HL-60/S4 treated with retinoic acid at 250 ng/mL for 4 days and 3 days (cell line): Measurements from ENCODE around the gene SLC28A1.

Experiments used
- in situ Hi-C: fragments of 300-500 bp; cut with MboI; formaldehyde crosslinking; loops from 2 replicates; pipeline ENCODE4 v1.7.0; 2022; ENCODE audit warnings: low sequenced_read_pairs

SLC28A1 gene

DNA sequence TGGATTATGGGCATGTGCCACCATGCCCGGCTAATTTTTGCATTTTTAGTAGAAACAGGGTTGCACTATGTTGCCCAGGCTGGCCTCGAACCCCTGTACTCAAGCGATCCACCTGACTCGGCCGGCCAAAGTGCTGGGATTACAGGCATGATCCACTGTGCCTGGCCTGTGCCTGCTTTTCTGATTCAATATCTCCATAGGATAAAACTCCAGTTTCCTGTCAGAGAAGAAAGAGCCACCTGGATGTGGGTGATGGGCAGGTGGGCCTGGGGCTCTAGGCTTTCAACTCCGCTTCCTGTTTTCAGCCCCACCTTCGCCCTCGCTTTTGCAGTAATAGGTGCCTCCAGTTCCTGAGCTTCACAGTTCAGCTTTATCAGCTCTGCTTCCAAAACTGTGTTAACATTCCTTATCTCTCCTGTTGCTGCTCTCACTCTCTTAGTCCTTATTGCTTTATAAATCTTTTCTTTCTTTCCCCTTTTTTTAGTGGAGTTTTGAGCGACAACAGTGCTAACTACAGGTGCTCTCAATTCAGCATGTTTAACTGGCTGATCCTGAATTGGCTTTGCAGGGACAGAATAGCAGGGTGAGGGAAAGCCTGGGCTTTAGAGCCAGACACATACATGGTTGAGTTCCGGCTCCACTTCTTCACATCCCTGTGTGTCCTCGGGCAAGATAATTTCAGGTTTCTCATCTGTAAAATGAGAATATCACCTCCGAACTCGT lies 76.1 kb downstream of the SLC28A1 start:
- in situ Hi-C loops = no loop called here

DNA sequence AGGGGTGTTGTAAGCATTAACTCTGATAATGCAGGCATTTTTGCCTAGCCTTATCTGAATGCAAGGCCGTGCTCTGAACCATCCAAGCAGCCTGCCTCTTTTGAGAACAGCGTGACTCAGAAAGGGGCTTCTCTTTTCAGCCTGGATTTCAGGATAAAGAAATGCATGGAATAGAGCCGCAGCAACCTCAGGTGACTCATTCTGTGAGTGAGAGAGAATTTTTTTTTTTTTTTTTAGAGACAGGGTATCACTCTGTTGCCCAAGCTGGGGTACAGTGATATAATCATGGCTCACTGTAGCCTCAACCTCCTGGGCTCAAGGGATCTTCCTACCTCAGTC lies 76.6 kb downstream of the SLC28A1 start:
- in situ Hi-C loops = no loop called here

- in situ Hi-C loops = no loop called here
These were observed 77.2 kb downstream of the SLC28A1 start for GRCh38 chr15:84961707-84962106.

DNA sequence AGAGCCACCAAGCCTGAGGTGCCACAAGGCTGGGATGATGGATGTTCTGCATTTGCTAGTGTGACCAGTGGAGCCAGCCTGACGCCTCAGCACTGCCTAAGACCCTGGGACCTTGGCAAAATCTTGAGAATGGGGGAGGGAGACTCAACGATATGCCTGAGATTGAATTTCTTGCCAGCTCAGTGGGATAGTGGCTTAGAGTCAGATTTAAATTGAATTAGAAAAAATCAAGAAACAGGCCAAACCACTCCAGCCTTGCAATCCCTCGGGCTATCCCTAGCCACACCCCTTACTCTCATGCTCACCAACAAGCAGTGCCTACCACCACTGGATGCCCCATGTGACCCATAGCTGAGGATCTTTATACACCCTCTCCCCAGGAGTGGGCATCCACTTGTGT lies 78.5 kb downstream of the SLC28A1 start:
- in situ Hi-C loops = no loop called here

DNA sequence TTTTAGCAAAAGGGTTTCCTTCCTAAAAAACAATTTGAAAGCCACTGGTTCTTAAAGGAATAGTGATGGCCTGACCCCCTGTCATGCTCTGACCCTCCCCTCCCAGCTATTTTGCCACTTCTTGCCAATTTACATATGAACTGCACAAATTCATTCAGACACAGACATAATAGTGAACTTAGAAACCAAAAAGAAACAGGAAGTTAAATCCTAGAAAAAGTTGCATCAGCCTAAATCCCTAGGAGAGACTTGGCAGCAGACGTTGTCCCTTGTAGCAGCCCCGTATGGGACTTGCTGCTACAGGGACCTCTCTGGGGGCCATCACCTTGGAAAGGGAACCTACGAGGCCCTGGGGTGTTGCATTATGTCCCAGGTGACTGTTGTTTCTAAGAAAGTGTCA lies 82.9 kb downstream of the SLC28A1 start:
- in situ Hi-C loops = no loop called here

DNA sequence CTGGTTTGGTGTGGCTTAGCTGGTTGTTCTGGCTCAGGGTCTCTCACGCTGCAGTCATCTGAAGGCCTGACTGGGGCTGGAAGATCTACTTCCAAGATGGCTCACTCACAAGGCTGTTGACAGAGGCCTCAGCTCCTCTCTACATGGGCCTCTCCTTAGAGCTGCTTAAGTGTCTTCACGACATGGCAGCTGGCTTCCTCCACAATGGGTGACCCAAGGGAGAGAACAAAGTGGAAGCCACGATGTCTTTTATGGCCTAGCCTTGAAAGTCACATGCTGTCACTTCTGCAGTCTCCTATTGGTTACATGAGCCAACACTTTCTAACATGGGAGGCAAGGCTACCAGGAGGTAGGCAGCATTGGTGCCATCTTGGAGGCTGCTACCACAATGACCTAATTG lies 83.8 kb downstream of the SLC28A1 start:
- in situ Hi-C loops = no loop called here

DNA sequence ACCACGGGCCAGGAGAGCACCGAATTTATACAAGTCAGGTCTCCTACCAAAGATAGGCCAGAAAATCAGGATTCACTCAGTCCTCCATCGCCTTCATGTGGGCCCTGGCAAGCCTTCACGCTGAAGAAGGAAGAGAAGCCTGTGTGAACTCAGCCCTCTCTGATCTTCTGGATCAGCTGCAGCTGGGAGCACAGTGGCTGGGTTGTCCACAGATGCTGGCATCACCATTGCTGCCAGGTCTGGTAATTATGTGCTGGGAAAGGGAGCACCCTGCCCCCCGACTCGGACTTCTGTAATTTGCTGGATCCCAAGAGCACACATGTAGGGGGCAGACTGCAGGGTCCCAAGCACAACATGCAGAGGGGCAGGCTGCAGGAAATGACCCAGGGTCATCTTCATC lies 84.8 kb downstream of the SLC28A1 start:
- in situ Hi-C loops = no loop called here

DNA sequence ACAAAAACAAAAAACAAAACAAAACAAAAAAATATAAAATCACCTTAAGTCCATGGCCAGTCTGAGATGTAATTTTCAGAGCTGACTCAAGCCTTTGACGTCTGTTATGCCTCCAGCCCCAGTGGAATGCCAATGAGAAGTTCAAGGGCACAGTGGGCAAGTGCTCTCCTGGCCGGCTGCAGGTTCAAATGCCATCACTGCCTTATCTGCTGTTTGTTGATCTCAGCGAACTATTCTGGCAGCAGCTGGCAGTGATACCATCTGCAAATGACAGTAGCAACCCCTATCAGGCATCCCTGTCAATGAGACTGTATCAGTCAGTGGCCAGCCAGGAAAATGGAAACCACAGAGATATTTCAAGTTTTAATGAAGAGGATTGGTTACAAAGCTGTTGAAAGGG lies 86.4 kb downstream of the SLC28A1 start:
- in situ Hi-C loops = no loop called here

DNA sequence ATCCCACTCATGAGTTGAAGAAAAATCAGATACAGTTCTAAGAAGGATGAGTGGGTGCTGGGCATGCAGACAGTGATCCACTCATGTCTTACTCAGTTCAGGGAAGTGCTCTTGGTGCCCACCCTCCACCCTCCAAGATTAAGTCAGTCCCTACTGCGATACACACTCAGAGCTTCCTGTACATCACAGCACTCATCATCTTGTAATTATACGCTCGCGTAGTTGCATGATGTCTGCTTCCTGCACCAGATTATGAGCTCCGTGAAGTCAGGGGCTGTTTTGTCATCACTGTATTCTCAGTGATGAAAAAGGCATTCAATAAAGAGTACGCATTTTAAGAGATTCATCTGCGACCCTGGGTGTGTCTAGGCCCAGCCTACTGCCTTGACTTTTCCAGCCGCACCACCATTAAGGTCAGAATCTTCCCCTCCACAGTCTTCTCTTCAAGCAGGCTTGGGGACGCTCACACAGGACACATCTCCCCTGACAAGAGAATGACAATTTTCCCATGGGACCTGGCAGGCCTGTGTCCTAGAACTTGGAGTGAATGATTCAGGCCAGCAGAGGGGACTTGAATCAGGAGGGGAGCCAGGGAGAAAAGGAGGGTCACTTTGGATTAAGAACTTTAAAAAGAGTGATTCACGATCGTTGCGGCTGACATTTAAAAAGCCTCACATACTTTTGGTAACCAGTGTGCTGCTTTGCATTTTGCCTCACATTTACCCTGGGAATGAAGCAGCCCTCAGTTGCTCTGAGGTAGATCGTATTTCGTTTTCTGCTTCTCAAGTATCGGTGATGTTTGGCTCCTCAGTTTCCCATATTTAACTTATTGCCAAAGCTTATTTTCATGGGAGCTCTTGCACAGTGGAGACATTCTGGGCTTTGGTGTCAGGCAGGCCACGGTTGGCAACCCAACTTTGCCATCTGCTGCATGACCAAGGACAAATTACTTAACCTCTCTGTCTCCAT lies 89.3 kb downstream of the SLC28A1 start:
- in situ Hi-C loops = no loop called here

GRCh38 chr15:84975871-84976351 lies 91.4 kb downstream of the SLC28A1 start:
- in situ Hi-C loops = no loop called here

DNA sequence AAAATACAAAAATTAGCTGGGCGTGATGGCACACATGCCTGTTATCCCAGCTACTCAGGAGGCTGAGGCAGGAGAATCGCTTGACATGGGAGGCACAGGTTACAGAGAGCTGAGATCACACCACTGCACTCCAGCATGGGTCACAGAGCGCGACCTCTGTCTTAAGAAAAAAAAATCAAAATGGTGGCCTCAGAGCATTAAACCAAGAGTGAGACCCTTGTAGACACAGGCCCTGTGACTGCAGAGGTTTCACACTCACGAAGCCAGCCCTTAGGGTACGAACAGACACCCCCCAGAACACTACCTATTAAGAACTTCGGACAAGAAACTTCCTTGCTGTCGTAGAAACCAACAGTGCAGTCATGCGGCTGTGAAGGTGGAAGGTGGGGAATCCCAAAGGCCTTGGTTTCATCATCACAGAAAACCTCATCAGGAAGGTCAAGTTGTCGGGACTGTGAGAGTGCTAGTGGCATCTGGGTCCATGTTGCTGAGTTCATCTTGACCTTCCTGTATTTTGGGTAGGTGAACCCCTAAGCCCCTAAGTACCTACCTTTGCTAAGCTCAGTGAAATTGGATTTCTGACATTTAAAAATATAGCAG lies 92.4 kb downstream of the SLC28A1 start:
- in situ Hi-C loops = no loop called here

GRCh38 chr15:84979651-84980050 lies 95.2 kb downstream of the SLC28A1 start:
- in situ Hi-C loops = no loop called here

DNA sequence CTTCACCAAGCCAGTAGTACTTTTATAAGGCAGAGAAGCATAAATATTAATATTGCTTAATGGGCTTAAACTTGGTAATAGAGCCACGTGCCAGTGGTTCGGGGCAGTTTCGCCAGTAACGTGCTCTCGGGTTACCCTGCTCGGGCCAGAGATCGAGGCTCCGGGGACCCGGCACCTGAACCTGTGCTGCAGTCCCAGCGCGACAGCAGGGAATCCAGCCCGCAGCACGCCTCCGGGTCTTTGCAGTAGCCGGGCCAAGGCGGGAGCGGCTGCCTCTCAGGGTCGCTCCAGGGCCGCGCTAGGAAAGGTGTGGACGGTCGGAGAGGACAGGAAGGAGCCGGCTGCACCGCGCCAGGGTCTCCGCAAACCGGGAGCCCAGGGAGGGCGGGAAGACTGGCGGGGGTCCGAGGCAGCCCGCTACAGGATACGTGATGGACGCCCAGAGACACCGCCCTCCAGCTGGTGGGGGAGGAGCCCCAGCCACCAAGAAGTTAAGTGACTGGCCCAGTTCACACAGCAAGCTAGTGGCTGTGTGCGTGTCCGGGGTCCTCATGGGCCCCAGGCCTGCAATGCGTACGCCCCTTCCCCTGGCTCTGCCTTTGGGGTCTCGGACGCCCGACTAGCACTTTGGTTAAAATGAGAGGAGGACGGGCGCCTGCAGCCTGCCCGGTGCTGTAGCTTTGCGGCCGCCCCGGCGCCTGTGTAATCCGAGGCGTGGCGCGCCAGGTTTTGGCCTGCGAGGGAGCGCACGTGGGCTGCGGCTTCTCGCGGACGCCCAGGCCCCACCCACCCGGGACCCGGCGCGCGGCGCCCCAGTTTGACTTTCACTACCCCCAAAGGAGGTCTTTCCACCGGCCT lies 96.0 kb downstream of the SLC28A1 start:
- in situ Hi-C loops = no loop called here

DNA sequence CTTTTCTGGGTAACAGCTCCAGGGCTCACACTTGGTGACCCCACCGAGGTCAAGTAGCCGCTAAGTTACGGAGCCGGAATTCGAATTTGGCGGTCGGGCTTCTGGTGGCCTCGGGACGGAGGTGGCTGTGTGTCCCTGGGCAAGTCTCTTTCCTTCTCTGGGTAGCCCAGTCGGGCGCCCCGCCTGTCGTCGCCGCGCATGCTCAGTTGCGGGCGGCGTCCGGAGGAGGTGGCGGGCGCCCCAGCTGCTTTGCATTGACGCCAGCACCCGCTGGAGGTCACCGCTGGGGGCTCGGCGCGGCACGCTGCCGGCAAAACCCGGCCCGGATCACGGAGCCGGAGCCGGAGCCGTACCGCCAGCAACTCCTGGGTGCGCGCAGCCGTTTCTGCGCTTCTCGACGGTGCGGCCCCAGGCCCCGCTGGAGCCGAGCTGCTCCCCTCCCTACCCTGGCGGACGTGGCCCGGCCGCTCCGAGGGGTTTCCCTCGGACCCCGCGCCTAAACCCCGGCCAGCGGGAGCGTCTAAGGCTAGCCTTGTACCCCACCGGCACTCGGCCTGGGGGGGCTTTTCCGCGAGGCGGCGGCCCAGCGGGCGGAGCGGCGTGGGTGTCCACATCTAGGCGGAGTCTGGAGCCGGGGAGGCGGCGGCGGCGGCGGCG lies 96.7 kb downstream of the SLC28A1 start:
- in situ Hi-C loops = no loop called here

GRCh38 chr15:84981711-84982300 lies 97.3 kb downstream of the SLC28A1 start, which contains the start of gene PDE8A:
TSS of gene PDE8A (plus strand) at chr15:84981856. CDS start at chr15:84982163, 307 bp downstream.
- in situ Hi-C loops = no loop called here

- in situ Hi-C loops = no loop called here
These were observed 97.9 kb downstream of the SLC28A1 start for GRCh38 chr15:84982301-84982920.

GRCh38 chr15:84983294-84983693 lies 98.8 kb downstream of the SLC28A1 start:
- in situ Hi-C loops = no loop called here

DNA sequence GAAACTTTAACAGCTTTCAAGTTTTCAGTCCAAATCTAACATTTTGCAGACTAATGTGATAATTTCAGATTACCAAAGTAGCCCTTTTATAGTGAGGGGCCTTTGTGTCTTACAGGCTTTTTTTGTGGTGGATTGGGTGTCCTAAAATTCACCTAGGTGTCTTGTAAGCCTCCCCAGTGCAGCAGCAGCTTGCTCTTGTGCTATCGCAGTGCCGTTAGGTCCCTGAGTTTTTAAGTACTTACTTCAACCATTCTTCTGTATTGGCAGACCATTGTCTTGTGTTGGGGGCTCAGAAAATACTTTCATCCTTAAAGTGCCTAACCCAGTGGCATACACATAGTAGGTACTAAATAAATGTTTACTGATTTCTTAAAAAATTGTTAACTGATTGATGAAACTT lies 99.2 kb downstream of the SLC28A1 start:
- in situ Hi-C loops = no loop called here

- in situ Hi-C loops = no loop called here
These were observed 100.7 kb downstream of the SLC28A1 start for GRCh38 chr15:84985158-84985557.
